Thymus (tissue), 11 donors: ENCODE measurements around the gene DOCK3. TPM values are rescaled to one million over a fixed set of nuclear protein-coding genes. Genes with fewer than 3 reads are reported as not detected.
A peak's percentile ranks its signal among the peaks of the same experiment; 100 is the strongest.
"Not testable (repeated sequence)": the region's sequence is repeated elsewhere in the genome, so short reads cannot be mapped to it uniquely, and the experiment has no call there.

Experiments used
- DNase-seq, 9 donors: peaks; one replicate each; pipeline ENCODE4 v3.0.0-alpha.2; 2013; ENCODE audit warnings: low spot score in 9 of 9, low read depth in 6 of 9, missing footprints in 1 of 9
- H3K27ac ChIP-seq, 2 donors: one replicate each; pipeline ENCODE4 v1.5.1; 2013; ENCODE audit warnings: control low read depth in 1 of 2, low read depth in 1 of 2, low read length in 1 of 2, mild to moderate bottlenecking in 1 of 2, moderate library complexity in 1 of 2
- H3K27me3 ChIP-seq, 2 donors: one replicate each; pipeline ENCODE4 v1.5.1; 2013; ENCODE audit warnings: low read length in 1 of 2; ENCODE audit not compliant: control insufficient read depth in 2 of 2, insufficient read depth in 1 of 2
- H3K36me3 ChIP-seq, 2 donors: one replicate each; pipeline ENCODE4 v1.5.1; 2013; ENCODE audit warnings: low read length in 1 of 2, mild to moderate bottlenecking in 1 of 2, moderate library complexity in 1 of 2; ENCODE audit not compliant: control insufficient read depth in 2 of 2, insufficient read depth in 2 of 2
- H3K4me1 ChIP-seq, 2 donors: one replicate each; pipeline ENCODE4 v1.5.1; 2013; ENCODE audit warnings: low read length in 2 of 2; ENCODE audit not compliant: control insufficient read depth in 2 of 2, insufficient read depth in 2 of 2
- H3K4me3 ChIP-seq, 2 donors: one replicate each; pipeline ENCODE4 v1.5.1; 2013; ENCODE audit warnings: low read length in 2 of 2, control low read depth in 1 of 2, mild to moderate bottlenecking in 1 of 2
- H3K9me3 ChIP-seq, 2 donors: one replicate each; pipeline ENCODE4 v1.5.1; 2013; ENCODE audit warnings: low read length in 1 of 2, mild to moderate bottlenecking in 1 of 2; ENCODE audit not compliant: control insufficient read depth in 2 of 2, insufficient read depth in 1 of 2
- WGBS: extraction: QIAGEN DNeasy Blood & Tissue Kit; methylation state at CpG from one replicate; pipeline ENCODE4 v1.1.7; 2013; 5-methylcytosine and 5-hydroxymethylcytosine counted together
- polyA plus RNA-seq: library from polyadenylated mRNA; stranded (reverse); fragments of 200-250 nt; gene quantifications from one replicate; pipeline ENCODE4 v1.2.3, GENCODE V29; 2013
- total RNA-seq: library from RNA; stranded (reverse); fragments of 120-200 nt; gene quantifications from one replicate; pipeline ENCODE4 v1.2.4, GENCODE V29; 2013
- donor health status: healthy.

DOCK3 gene
- total and polyA plus RNA-seq, 2 donors, result 0.05 to 0.21 TPM

DNA sequence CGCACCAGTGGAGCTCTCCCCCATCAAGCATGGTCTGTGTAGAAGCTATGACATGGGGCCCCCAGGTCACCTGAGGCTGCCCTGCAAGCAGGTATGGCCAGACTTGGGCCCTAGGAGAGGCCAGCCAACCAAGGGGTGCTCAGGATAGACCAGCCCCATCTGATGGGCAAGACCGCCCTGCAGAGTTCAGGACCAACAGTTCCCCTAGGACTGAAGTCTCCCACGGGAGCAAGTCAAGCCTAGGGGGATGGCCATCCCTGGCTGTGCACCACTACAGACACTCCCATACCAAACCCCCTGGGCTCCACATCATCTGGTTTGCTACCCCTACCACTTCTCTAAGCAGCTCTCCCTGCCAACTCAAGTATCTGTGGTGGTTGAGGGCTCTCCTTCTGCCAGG, 568.2 kb downstream of the DOCK3 start:
- 65% methylated on average over 3 of the region's 3 CpGs for WGBS
- no peak for DNase-seq
- Histone ChIP-seq H3K27me3 (no peaks in the 10 kb centered on the region), H3K4me1 (no peaks in the 10 kb centered on the region), H3K27ac (no peak overlapping the region), H3K4me3 (no peak overlapping the region), H3K9me3 (peaks cover 0 to 5% of the 10 kb centered on the region in 2 donors), H3K36me3 (no peaks in the 10 kb centered on the region)

GRCh38 chr3:51243924-51244323, 569.2 kb downstream of the DOCK3 start:
- H3K27ac ChIP-seq, result no peak overlapping the region
- no peak overlapping the region for H3K4me3 ChIP-seq
- H3K9me3 ChIP-seq, result peaks cover 0 to 7% of the 10 kb centered on the region in 2 donors
- no peaks in the 10 kb centered on the region for H3K27me3 ChIP-seq
- no peak for DNase-seq
- H3K4me1 ChIP-seq, result no peaks in the 10 kb centered on the region
- no peaks in the 10 kb centered on the region for H3K36me3 ChIP-seq

- Histone ChIP-seq H3K9me3 (peaks cover 0 to 11% of the 10 kb centered on the region in 2 donors), H3K36me3 (no peaks in the 10 kb centered on the region), H3K27ac (no peak overlapping the region), H3K27me3 (no peaks in the 10 kb centered on the region), H3K4me3 (no peak overlapping the region), H3K4me1 (no peaks in the 10 kb centered on the region)
- 93% methylated on average over 2 of the region's 2 CpGs for WGBS
- no peak for DNase-seq
Measured at GRCh38 chr3:51245867-51246266, 571.1 kb downstream of the DOCK3 start.

DNA sequence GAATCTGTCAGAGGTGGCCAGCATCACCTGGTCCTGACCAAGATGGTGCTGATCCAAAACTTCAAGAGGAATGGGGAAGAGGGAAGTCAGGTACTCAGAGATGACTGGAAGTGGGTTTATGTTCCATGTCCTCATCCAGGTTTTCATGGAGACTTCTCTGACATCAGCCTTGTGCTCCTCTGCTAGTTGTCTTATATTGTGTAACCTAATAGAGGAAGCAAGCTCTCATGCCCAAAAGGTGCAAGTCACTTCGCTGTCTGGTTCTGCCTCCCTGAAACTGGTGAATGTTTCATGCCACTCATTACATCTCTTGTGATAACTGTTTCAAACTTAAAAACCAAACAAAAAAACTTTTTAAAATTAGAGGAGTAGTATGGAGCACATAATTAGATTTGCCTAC, 583.1 kb downstream of the DOCK3 start:
- Histone ChIP-seq H3K27ac (no peak overlapping the region), H3K4me3 (no peak overlapping the region), H3K9me3 (no peaks in the 10 kb centered on the region), H3K27me3 (no peaks in the 10 kb centered on the region), H3K4me1 (no peaks in the 10 kb centered on the region), H3K36me3 (no peaks in the 10 kb centered on the region)
- whole genome bisulfite sequencing, result 94% methylated on average over 1 of the region's 1 CpG
- no peak for DNase-seq

GRCh38 chr3:51264166-51264565, 589.4 kb downstream of the DOCK3 start:
- whole genome bisulfite sequencing, result 96% methylated on average over 4 of the region's 4 CpGs
- H3K27ac ChIP-seq, H3K9me3 ChIP-seq, H3K4me1 ChIP-seq, H3K27me3 ChIP-seq, DNase-seq, H3K4me3 ChIP-seq, H3K36me3 ChIP-seq: not testable (repeated sequence)

DNA sequence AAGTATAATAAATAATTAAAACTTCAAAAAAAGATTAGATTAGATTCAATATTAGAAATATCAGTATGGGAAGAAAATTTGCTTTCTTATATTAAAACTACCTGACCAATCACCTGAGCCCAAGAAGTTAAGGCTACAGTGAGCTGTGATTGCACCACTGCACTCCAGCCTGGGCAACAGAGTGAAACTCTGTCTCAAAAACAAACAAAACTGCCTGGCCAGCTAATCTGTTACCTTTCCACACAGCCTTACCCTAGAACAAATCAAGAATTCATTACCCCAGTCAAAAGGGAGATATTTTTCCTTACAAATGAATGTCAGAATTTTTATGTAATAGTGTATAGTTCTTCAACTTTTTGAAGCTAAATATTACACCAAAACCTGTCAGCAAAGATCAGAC, 593.4 kb downstream of the DOCK3 start:
- DNase-seq, result no peak
- no peak overlapping the region for H3K4me3 ChIP-seq
- H3K9me3 ChIP-seq, result no peaks in the 10 kb centered on the region
- H3K27ac ChIP-seq, result no peak overlapping the region
- H3K27me3 ChIP-seq, result no peaks in the 10 kb centered on the region
- H3K4me1 ChIP-seq, result peaks cover 3 to 20% of the 10 kb centered on the region in 2 donors
- H3K36me3 ChIP-seq, result no peaks in the 10 kb centered on the region

DNA sequence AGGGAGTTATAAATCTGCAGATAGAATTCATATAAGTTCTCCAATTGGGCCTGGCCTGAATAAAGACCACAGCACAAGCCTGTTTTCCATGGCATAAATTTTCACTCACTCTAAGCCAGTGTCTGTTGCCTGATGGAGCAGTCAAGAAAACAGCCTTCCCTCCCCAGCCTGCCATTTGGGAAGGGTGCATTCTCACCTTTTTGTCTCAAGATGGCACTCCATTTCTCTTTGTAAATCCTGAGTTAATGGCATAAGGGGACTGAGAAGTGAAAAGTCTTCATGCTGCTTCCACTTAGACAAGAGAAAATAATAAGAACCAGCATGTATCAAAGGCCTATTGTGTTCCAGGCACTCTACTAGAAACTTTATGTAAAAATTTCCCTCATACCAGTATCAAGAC, 594.7 kb downstream of the DOCK3 start:
- H3K9me3 ChIP-seq, result no peaks in the 10 kb centered on the region
- H3K27ac ChIP-seq, result no peak overlapping the region
- no peak overlapping the region for H3K4me3 ChIP-seq
- DNase-seq, result peak in 1 of 9 donors; percentile 14
- no peaks in the 10 kb centered on the region for H3K36me3 ChIP-seq
- peaks cover 3 to 20% of the 10 kb centered on the region in 2 donors for H3K4me1 ChIP-seq
- H3K27me3 ChIP-seq, result no peaks in the 10 kb centered on the region

DNA sequence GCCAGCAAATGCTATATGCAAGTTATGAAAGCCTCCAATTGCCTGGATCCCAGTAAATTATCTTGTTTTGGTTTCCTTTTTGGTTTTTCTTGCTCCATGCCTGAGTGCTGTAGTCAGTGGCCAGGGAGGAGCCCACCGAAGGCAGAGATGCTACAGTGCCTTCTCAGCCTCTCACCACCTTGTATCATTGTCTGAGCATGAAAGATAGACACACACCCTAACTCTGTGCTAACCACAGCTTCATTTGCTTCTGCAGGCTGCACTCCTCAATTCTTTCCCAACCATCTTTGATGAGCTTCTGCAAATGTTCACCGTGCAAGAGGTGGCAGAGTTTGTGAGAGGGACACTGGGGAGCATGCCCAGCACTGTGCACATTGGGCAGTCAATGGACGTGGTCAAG, 595.8 kb downstream of the DOCK3 start:
- Histone ChIP-seq H3K4me3 (no peak overlapping the region), H3K4me1 (peaks cover 3 to 20% of the 10 kb centered on the region in 2 donors), H3K27me3 (no peaks in the 10 kb centered on the region), H3K27ac (peak overlapping the region in 1 of 2 donors; percentile 70), H3K9me3 (no peaks in the 10 kb centered on the region), H3K36me3 (no peaks in the 10 kb centered on the region)
- DNase-seq, result peak in 3 of 9 donors; percentile 1 to 44 (median 5)
- WGBS, result 79% methylated on average over 3 of the region's 3 CpGs

DNA sequence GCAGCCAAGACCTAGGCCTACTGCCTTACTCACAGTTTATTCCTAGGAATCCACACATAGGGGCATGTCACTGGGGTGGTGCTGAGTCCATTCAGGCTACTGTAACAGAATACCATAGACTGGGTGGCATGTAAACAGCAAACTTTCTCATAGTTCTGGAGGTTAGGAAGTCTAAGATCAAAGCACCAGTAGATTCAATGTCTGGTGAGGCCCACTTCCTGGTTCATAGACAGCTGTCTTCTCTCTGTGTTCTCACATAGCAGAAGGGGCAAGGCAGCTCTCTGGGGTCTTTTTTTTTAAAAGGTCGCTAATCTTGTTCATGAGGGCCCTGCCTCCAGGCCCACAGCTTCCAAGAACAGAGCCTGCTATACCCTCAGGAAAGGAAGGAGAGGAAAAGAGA, 596.4 kb downstream of the DOCK3 start:
- no peaks in the 10 kb centered on the region for H3K9me3 ChIP-seq
- DNase-seq, result peak in 7 of 9 donors; percentile 13 to 68 (median 37)
- H3K4me3 ChIP-seq, result no peak overlapping the region
- no peaks in the 10 kb centered on the region for H3K36me3 ChIP-seq
- H3K4me1 ChIP-seq, result peaks cover 3 to 20% of the 10 kb centered on the region in 2 donors
- H3K27ac ChIP-seq, result peak overlapping the region; percentile 65 to 73
- WGBS, result 48% methylated on average over 1 of the region's 1 CpG
- H3K27me3 ChIP-seq, result no peaks in the 10 kb centered on the region

DNA sequence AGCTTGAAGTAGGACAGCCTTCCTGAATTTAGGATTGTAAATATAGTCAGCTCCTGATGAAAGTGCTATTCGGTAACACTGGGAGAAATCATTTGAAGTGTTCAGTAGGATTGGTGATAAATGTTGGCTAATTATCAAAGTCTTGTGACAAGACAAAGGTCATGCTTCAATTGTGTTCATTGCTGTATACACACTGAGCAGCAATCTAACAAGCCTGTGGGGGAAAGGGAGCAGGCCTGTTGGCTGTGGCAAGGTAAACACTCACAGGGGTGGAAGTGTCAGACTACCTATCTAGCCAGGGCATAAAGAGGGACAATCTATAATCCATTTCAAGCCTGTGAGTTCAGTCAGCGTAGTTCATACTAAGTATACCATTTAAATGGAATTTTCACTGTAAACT, 599.3 kb downstream of the DOCK3 start:
- Histone ChIP-seq H3K36me3 (no peaks in the 10 kb centered on the region), H3K27ac (no peak overlapping the region), H3K27me3 (no peaks in the 10 kb centered on the region), H3K9me3 (no peaks in the 10 kb centered on the region), H3K4me3 (no peak overlapping the region), H3K4me1 (peaks cover 3 to 20% of the 10 kb centered on the region in 2 donors)
- no peak for DNase-seq
- WGBS, result 91% methylated on average over 2 of the region's 2 CpGs
